Measurements from ENCODE around the gene MEGF6.

Gene MEGF6

GRCh38 chr1:3550511-3551289 lies 60.6 kb downstream of the MEGF6 start:
- DNase-seq: no peak

GRCh38 chr1:3548895-3549294 lies 62.4 kb downstream of the MEGF6 start:
- no peak for DNase-seq

DNA sequence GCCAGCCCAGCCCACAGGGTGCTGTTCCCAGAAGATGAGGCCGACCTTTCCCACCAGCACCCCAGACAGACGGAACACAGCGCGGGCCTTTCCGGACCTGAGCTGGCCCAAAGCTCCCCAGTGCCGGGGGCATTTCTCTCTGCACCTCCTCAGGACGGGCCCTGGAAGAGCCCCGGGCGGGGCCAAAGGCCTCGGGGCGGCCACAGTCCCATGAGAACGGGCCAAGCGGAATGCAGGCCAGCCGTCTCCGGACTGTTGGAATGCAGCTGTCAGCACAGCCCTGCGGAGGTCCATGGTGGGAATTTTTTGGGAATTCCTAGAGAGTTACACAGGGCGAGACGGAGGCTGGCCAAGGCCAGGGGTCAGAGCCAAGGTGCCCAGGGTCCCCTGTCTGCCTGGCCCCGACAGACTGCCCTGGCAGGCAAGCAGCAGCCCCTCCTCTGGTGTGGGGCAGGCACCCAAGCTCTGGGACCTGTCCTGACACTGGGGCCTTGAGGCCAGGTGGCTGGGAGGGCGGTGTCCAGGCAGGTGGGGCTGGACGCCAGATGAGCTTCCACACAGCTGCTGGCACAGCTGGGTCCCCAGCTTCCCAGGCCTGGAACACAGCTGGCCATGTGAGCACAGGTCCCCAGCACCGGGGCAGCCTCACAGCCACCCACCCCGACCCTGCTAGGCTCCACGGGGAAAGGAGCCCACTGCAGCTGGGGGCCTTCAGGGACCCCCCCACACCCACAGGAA lies 63.0 kb downstream of the MEGF6 start:
- DNase-seq: no peak

GRCh38 chr1:3547055-3548005 lies 64.0 kb downstream of the MEGF6 start:
- no peak for DNase-seq

GRCh38 chr1:3546048-3546384 lies 65.3 kb downstream of the MEGF6 start:
- no peak for DNase-seq

DNA sequence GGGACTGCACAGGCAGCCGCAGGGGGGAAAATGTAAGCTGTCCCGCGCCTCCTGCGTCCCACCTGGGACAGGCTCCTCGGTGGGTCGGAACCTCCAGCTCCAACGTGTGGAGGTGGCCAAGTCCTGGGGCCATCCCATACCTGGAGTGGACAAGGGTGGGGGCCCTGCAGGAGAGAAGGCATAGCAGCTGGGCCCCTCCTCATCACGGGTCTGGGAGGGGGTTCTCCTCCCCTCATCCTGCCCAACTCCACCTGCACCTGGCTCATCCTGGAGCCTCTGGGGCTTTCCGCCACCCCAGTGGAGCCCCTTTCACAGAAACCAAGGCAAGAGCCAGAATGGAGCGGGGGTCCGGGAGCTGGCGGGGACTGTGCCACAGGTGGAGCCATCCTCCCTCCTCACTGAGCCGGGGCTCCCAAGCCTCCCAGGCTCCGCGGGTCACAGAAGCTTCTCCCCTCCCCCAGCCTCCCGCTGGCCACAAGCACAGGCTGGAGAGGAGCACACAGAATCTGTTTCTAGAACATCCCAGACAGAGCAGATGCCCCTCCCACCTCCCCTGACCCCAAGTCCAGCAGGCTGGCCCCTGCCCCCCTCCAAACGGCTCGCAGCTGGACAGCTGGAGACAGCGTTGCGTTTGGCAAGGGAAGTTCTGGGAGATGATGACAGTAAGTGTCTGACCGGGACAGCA lies 65.8 kb downstream of the MEGF6 start:
- no peak for DNase-seq

DNA sequence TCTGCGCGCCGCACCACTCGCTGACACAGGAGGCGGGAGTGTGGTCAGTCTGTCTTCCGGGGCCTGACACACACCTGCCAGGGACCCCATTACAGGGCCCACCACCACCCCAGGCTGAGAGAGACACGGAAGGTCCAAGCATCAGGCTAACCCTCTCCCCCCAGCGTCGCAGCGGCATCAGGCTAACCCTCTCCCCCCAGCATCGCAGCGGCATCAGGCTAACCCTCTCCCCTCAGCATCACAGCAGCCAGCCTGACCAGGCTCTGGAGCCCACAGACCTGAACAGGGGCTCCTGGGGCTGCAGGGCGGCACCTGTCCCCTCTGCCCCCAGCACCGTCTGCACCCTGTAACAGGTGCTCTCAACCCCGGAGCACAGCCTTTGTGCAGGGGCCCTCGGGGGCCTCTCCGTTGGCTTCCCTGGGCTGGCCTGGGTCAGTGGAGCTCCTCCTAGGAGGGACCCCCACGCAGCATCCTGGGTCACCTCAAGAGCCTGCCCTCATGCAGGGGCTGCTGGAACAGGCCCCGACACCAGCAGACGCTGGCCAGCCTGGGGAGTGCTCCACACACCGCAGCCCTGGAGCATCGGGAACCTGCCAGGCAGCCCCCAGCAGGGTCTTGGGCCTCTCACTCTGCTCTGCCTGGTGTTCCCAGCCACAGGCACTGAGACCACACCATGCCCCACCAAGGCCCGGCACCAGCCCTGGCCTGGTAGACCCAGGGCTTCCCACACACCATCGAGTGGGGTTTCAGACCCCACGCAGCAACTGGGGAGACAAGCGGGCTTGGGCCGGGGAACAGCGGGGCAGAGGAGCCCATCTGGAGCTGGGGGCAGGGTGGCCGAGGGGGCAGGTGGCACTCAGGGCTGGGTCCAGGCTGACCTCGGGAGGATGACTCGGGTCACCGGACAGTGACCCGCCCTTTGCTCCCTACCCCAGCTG lies 67.0 kb downstream of the MEGF6 start:
- no peak for DNase-seq

- DNase-seq: no peak
These were observed 68.0 kb downstream of the MEGF6 start for GRCh38 chr1:3543076-3544039.

- no peak for DNase-seq
These were observed 68.6 kb downstream of the MEGF6 start for GRCh38 chr1:3542676-3543075.

GRCh38 chr1:3541936-3542335 lies 69.4 kb downstream of the MEGF6 start:
- no peak for DNase-seq

- DNase-seq: no peak
These were observed 69.8 kb downstream of the MEGF6 start for GRCh38 chr1:3541465-3541864.

GRCh38 chr1:3540876-3541275 lies 70.4 kb downstream of the MEGF6 start:
- DNase-seq: no peak

DNA sequence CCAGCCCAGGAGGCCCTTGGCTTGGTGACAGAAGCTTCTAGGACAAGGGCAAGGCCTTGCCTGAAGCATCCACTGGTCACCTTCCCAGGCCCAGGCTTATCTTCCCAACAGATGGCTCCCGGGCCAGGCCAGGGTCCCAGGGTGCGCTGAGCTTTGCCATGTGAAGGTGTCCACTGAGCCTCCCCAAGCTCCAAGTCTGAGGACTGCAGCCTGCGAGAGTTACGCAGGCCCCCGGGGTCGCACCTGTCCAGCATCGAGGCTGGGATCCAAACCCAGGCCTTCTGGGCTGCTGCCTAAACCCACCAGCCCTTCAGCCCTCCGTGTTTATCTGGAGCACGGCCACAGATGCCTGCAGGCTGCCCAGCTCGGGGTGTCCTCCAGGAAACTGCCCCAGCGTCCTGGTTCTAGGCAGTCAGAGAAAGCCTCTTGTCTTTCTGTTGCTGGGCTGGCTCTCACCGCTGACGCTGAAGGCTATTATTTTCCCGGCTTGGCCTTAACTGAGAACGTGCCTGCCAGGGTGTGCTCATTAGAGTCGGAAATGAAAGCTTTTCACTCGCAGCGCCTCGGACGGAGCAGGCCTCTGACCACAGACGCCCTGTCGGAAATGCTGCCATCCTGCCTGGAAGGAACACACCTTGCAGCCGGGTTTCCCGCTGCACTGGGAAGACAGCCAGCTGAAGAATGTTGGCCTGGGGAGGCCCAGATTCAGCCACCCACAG lies 71.4 kb downstream of the MEGF6 start:
- no peak for DNase-seq

DNA sequence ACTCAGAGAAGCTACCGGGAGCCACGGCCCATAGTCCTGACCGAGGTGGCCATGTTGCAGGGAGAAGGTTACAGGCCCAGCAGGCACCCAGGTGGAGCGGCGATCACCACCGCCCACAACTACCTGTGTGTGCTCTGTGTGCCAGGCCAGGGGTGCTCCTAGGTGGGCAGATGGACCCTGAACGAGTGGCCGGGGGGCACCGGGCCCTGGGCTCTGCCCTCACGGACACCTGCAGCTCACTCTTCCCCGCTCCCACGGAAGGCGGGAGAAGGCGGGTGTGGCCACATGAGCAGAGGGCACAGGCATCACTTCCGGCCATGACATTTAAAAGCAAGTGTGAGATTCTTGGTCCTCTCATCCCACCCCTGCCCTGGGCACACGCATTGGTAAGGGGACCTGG lies 73.9 kb downstream of the MEGF6 start:
- DNase-seq: no peak

GRCh38 chr1:3536420-3537195 lies 74.7 kb downstream of the MEGF6 start:
- DNase-seq: no peak

GRCh38 chr1:3535732-3536131 lies 75.6 kb downstream of the MEGF6 start:
- no peak for DNase-seq

DNA sequence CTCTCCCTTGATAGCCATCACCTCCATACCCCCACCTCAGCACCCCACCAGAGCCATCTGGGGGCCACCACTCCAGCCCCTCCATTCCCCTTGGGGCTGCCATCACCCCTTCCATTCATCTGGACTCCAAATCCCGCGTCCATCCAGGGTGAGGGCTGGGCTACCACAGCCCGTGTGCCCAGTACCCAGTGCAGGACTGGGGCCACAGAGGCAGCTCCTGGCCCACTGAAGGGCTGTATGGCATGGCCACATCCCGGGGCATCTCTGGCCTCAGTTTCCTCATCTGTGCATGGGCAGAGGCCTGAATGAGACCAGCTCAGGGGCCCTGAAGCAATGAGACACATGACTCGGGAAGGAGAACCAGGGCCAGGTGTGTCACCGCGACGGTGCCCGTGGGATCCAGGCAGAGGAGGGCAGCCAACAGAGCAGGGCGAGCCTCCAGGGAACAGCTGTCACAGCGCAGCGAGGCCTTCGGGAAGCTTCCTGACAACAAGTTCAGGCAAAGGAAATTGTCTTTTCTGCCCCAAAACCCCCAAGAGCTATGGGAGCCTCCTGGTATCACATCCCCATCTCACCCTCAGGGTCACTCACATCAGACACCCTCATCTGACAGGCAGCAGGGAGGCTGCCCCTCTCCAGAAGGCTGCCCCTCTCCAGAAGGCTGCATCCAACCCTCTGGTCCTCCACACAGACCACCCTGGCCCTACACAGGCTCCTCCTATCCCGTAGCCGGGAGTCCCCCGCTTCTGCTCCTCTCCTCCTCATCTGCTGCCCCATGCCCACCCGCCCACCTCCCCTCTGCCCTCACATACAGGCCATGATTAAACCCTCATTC lies 76.3 kb downstream of the MEGF6 start:
- no peak for DNase-seq

All from stimulated activated CD4-positive, alpha-beta T cell treated with anti-CD3 and anti-CD28 coated beads, Interleukin-1b, Interleukin-23, amount 100 ng/mL, for 48 hours (primary cell).